Gastrocnemius medialis (tissue), 4 donors: ENCODE results near the gene BAK1.

Source experiments
- POLR2A ChIP-seq, 2 donors: fragments of 450-650 bp; IDR thresholded peaks; one replicate each; pipeline ENCODE4 v1.6.1; 2017; ENCODE audit warnings: antibody characterized with exemption in 2 of 2, mild to moderate bottlenecking in 2 of 2, moderate library complexity in 2 of 2
- TF ChIP-seq, protein P1 (sequence below), 5 experiments: fragments of 450-650 bp in 3 of 5; fragments of 200-600 bp in 2 of 5; sonication (generic) in 2 of 5; IDR thresholded peaks in 4 of 5; conservative IDR thresholded peaks in 1 of 5; 1 replicate in 4 of 5; 2 replicates in 1 of 5; pipeline ENCODE4 v1.5.1; 2016 to 2019; ENCODE audit warnings: antibody characterized with exemption in 5 of 5, mild to moderate bottlenecking in 3 of 5, moderate library complexity in 3 of 5

DNA sequence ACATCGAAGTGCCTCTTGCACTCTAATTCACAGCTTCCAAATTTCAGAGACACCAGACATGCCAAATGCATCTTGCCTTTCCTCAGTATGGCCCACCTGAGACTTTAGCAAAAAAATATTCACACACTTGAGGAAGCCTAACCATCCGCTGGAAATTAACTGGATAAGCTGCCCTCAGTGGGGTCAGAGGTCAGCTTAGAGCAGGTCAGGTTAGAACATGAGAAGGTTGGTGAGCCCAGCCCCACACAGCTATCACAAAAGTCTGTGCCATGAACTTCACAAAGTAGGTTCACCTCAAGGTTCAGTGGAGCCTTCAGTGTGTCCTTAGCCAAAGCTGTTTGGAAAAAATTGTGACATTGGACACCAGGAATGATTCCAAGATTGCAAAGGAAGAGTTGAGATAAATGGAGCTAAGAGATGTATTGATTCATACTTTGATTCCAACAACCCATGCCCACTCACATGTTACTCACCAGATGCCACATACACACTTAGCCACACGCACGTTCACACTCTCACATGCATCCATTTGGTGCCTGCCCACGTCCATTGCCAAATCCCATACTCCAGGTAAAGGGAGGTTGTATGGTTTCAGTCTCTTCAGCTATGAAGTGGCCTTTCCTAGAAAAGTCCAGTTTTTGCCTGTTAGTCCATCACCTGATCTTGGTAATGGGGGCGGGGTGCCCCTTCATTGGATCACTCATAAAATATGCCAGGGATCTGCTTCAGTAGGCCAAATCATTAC is 11.1 kb downstream of the BAK1 start:
- TF ChIP-seq POLR2A (IDR thresholded peaks at IDR 0.05), result no peak
- TF ChIP-seq, protein P1, sequence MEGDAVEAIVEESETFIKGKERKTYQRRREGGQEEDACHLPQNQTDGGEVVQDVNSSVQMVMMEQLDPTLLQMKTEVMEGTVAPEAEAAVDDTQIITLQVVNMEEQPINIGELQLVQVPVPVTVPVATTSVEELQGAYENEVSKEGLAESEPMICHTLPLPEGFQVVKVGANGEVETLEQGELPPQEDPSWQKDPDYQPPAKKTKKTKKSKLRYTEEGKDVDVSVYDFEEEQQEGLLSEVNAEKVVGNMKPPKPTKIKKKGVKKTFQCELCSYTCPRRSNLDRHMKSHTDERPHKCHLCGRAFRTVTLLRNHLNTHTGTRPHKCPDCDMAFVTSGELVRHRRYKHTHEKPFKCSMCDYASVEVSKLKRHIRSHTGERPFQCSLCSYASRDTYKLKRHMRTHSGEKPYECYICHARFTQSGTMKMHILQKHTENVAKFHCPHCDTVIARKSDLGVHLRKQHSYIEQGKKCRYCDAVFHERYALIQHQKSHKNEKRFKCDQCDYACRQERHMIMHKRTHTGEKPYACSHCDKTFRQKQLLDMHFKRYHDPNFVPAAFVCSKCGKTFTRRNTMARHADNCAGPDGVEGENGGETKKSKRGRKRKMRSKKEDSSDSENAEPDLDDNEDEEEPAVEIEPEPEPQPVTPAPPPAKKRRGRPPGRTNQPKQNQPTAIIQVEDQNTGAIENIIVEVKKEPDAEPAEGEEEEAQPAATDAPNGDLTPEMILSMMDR (IDR thresholded peaks at IDR 0.05 in 4 of 5, conservative IDR thresholded peaks at IDR 0.05 in 1 of 5), result no peak
